GM12801 (cell line): ENCODE results near the gene PNPLA4.

ENCODE experiments used
- CTCF ChIP-seq: IDR thresholded peaks from one replicate; pipeline ENCODE4 v1.5.1; 2011; ENCODE audit warnings: control low read depth; ENCODE audit not compliant: insufficient read length; ENCODE audit errors: extremely low read depth

PNPLA4 gene

GRCh38 chrX:7925867-7926472 is 1.2 kb downstream of the PNPLA4 start:
- TF ChIP-seq CTCF, result no peak

- no peak for TF ChIP-seq CTCF
Observed at GRCh38 chrX:7921750-7922149, 5.5 kb downstream of the PNPLA4 start.

- no peak for TF ChIP-seq CTCF
Observed at GRCh38 chrX:7908821-7909220, 18.4 kb downstream of the PNPLA4 start.

- TF ChIP-seq CTCF, result no peak
Observed at GRCh38 chrX:7904562-7904961, 22.7 kb downstream of the PNPLA4 start.

GRCh38 chrX:7891928-7892327 is 35.3 kb downstream of the PNPLA4 start:
- TF ChIP-seq CTCF, result no peak

GRCh38 chrX:7889680-7890079 is 37.5 kb downstream of the PNPLA4 start:
- TF ChIP-seq CTCF, result no peak

- TF ChIP-seq CTCF, result no peak
Observed at GRCh38 chrX:7889135-7889534, 38.1 kb downstream of the PNPLA4 start.
